C4-2B (cell line): Measurements from ENCODE around the gene SPAG4.

Source experiments
- CTCF ChIP-seq: fragments of 450-650 bp; conservative IDR thresholded peaks from 2 replicates; pipeline ENCODE4 v1.5.1; 2017; ENCODE audit warnings: mild to moderate bottlenecking
- ZFX ChIP-seq: fragments of 450-650 bp; IDR thresholded peaks from 2 replicates; pipeline ENCODE4 v1.6.1; 2017

GRCh38 chr20:35643045-35643444 lies 27.4 kb downstream of the SPAG4 start:
- no peak for TF ChIP-seq CTCF
- no peak for TF ChIP-seq ZFX
